DND-41 (cell line): Measurements from ENCODE around the gene PRKAR1B.

ENCODE experiments used
- EZH2 ChIP-seq: IDR thresholded peaks from 3 replicates; pipeline ENCODE4 v1.6.1; 2012; ENCODE audit warnings: borderline replicate concordance, low read depth, mild to moderate bottlenecking, moderate library complexity, low read length, inconsistent platforms; ENCODE audit not compliant: severe bottlenecking
- TF ChIP-seq, protein P1 (sequence below): IDR thresholded peaks from 2 replicates; pipeline ENCODE4 v1.5.1; 2012; ENCODE audit warnings: borderline replicate concordance, low read length, moderate library complexity, mild to moderate bottlenecking; ENCODE audit not compliant: poor library complexity, severe bottlenecking; ENCODE audit errors: extremely low read depth

DNA sequence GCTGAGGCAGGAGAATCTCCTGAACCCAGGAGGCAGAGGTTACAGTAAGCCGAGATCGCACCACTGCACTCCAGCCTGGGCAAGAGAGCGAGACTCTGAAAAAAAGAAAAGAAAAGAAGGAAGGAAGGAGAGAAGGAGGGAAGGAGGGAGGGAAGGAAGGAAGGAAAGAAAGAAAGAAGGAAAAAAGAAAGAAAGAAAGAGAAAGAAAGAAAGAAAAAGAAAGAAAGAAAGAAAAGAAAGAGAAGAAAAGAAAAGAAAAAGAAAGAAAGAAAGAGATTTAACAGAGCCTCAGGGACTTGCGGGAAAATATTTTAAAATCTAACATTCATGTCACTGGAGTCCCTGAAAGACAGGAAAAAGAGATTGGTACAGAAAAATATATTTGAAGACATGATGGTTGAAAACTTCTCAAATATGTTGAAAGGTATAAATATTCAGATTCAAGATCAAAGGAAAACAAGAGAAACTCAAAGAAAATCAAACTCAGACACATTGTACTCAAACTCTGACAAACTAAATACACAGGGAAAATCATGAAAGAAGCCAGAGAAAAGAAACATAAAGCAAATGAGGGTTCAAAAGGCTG lies 25.9 kb downstream of the PRKAR1B start:
- TF ChIP-seq, protein P1, sequence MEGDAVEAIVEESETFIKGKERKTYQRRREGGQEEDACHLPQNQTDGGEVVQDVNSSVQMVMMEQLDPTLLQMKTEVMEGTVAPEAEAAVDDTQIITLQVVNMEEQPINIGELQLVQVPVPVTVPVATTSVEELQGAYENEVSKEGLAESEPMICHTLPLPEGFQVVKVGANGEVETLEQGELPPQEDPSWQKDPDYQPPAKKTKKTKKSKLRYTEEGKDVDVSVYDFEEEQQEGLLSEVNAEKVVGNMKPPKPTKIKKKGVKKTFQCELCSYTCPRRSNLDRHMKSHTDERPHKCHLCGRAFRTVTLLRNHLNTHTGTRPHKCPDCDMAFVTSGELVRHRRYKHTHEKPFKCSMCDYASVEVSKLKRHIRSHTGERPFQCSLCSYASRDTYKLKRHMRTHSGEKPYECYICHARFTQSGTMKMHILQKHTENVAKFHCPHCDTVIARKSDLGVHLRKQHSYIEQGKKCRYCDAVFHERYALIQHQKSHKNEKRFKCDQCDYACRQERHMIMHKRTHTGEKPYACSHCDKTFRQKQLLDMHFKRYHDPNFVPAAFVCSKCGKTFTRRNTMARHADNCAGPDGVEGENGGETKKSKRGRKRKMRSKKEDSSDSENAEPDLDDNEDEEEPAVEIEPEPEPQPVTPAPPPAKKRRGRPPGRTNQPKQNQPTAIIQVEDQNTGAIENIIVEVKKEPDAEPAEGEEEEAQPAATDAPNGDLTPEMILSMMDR = no peak
- TF ChIP-seq EZH2 = no peak
